HG03342 (cell line): ENCODE measurements around the gene STEAP1B.

ENCODE experiments used
- ATAC-seq: cut with Tn5 transposase; IDR thresholded peaks from one replicate; pipeline ENCODE4 v1.9.1; 2021; ENCODE audit warnings: mild to moderate bottlenecking, moderate library complexity; ENCODE audit not compliant: unreplicated experiment

STEAP1B gene

DNA sequence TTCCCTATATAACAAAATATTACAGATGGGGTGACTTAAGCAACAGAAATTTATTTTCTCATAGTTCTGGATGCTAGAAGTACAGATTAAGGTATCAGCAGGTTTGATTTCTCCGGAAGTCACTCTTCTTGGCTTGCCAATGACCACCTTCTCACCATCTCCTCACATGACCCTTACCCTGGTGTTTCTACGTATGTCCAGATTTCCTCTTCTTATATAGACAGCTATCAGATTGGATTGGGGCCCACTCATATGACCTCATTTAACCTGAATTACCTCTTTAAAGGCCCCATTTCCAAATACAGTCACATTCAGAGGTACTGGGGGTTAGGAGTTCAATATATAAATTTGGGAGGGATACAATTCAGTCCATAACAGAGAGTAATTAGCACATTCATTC, 126.1 kb downstream of the STEAP1B start:
- no peak for ATAC-seq

GRCh38 chr7:22373388-22373787, 126.6 kb downstream of the STEAP1B start:
- ATAC-seq, result no peak

DNA sequence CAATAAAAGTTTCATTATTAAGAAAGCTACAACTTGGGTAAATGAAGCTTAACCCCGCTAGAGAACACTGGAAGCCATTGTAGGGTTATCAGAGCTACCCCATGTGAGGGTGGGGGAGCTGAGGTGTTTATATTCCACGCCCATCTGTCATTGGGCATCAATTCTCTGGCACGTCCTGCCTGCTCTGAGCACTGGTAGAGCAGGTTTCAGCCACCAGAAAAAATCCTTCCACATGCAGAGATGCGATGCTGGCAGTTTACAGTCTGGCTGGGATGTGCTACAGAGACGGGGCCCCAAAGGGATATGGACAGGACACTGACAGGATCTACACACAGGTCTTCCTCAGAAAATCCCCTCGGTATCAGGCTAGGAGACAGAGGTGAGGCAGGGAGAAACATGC, 127.1 kb downstream of the STEAP1B start:
- no peak for ATAC-seq

DNA sequence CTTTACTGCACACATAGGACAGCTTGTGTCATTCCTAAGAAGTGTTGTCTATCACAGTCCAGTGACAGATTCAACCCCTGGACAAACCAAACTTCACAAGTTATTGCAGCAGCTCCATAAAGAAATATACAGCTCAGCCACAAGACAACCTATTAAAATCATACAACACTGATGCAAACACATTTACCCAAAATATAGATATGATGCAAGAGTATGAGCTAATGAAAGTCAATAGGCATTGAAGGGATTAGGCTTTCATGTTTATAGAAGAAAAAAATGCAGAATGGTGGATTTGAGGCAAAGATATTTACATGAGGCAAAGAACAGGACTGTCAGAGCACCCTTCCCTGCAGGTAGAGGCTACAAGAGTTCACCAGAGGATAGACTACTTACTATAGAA, 128.1 kb downstream of the STEAP1B start:
- ATAC-seq, result no peak
